Right lobe of liver (tissue), 6 donors: Measurements from ENCODE around the gene CAPN2. TPM values are rescaled to one million over a fixed set of nuclear protein-coding genes. Genes with fewer than 3 reads are reported as not detected.

Experiments used
- ATAC-seq, 4 donors: fragments of 200-7000 bp; cut with Tn5 transposase; one replicate each; pipeline ENCODE4 v1.9.1; 2020; ENCODE audit warnings: mild to moderate bottlenecking in 4 of 4, moderate library complexity in 4 of 4
- DNase-seq, 3 donors: peaks; one replicate each; pipeline ENCODE4 v3.0.0-alpha.2; 2020
- H3K27ac ChIP-seq, 3 donors: fragments of 200-600 bp; one replicate each; pipeline ENCODE4 v1.8.0; 2022
- H3K27me3 ChIP-seq, 2 donors: fragments of 200-600 bp; one replicate each; pipeline ENCODE4 v1.8.0; 2022
- H3K36me3 ChIP-seq, 4 donors: fragments of 200-600 bp; sonication (generic) in 1 of 4; one replicate each; pipeline versions ENCODE4 v1.5.1 to v1.8.0; 2017 to 2022; ENCODE audit warnings: control low read depth in 1 of 4
- H3K4me1 ChIP-seq, 4 donors: fragments of 200-600 bp; sonication (generic) in 1 of 4; one replicate each; pipeline versions ENCODE4 v1.5.1 to v1.8.0; 2017 to 2022; ENCODE audit warnings: control low read depth in 1 of 4
- H3K4me3 ChIP-seq, 3 donors: fragments of 200-600 bp; one replicate each; pipeline ENCODE4 v1.8.0; 2022
- H3K9me3 ChIP-seq, 4 donors: fragments of 200-600 bp; sonication (generic) in 1 of 4; one replicate each; pipeline versions ENCODE4 v1.5.1 to v1.8.0; 2017 to 2022; ENCODE audit warnings: control low read depth in 1 of 4
- POLR2A ChIP-seq: fragments of 450-650 bp; IDR thresholded peaks from one replicate; pipeline ENCODE4 v1.6.1; 2017; ENCODE audit warnings: antibody characterized with exemption, mild to moderate bottlenecking
- WGBS: methylation state at CpG from one replicate; pipeline ENCODE4 v1.1.6; 2018; ENCODE audit warnings: low coverage, low lambda C conversion rate; ENCODE audit not compliant: insufficient coverage; ENCODE audit errors: missing lambda C conversion rate; 5-methylcytosine and 5-hydroxymethylcytosine counted together
- intact Hi-C, 2 donors: fragments of 100-400 bp; cut with DNase I; formaldehyde crosslinking; loops; one replicate each; pipeline versions ENCODE4 v1.11.2 to v1.14.1; 2022
- total RNA-seq, 6 experiments: library from RNA; depleted of rRNA in 2 of 6; stranded (reverse); fragments of >200 nt in 2 of 6; fragmentation: NEBNext Ultra II Directional in 3 of 6; extraction: Animal tissue kit (Norgen Biotek cat#: 25700) in 3 of 6; gene quantifications; one replicate each; pipeline versions ENCODE4 v1.1.0 to v1.2.4, GENCODE V29; 2016 to 2023
- TF ChIP-seq, protein P1 (sequence below), 4 donors: fragments of 200-600 bp in 3 of 4; fragments of 450-650 bp in 1 of 4; IDR thresholded peaks; one replicate each; pipeline versions ENCODE4 v1.5.1 to v1.8.0; 2016 to 2022; ENCODE audit warnings: antibody characterized with exemption in 4 of 4, mild to moderate bottlenecking in 2 of 4
- donor health status: DM: no; HTN: yes; CAD: no.
- donor health status: DM: no; HTN: no; CAD: no.
- donor health status: DM: no; HTN: no; CAD: no.
- donor health status: DM: no; HTN: yes; CAD: no.
- donor health status: DM: no; HTN: yes; CAD: no.

Gene CAPN2
- total RNA-seq, 6 experiments from 2014 or later, result 17.5 to 53.1 (median 33.1) TPM

GRCh38 chr1:223754681-223755431 is 42.5 kb downstream of the CAPN2 start:
- ATAC-seq (no peak), DNase-seq (no peak)
- H3K36me3 ChIP-seq, result peaks cover 0 to 7% (median 2%) of the 10 kb centered on the region in 4 donors
- H3K4me1 ChIP-seq, result peaks cover 0 to 6% (median 0%) of the 10 kb centered on the region in 4 donors
- no peaks in the 10 kb centered on the region for H3K27me3 ChIP-seq
- TF ChIP-seq, protein P1, sequence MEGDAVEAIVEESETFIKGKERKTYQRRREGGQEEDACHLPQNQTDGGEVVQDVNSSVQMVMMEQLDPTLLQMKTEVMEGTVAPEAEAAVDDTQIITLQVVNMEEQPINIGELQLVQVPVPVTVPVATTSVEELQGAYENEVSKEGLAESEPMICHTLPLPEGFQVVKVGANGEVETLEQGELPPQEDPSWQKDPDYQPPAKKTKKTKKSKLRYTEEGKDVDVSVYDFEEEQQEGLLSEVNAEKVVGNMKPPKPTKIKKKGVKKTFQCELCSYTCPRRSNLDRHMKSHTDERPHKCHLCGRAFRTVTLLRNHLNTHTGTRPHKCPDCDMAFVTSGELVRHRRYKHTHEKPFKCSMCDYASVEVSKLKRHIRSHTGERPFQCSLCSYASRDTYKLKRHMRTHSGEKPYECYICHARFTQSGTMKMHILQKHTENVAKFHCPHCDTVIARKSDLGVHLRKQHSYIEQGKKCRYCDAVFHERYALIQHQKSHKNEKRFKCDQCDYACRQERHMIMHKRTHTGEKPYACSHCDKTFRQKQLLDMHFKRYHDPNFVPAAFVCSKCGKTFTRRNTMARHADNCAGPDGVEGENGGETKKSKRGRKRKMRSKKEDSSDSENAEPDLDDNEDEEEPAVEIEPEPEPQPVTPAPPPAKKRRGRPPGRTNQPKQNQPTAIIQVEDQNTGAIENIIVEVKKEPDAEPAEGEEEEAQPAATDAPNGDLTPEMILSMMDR (IDR thresholded peaks at IDR 0.05), result no peak
- no peak for TF ChIP-seq POLR2A
- no peak overlapping the region for H3K4me3 ChIP-seq
- WGBS, result 97% methylated on average over 8 of the region's 17 CpGs
- H3K27ac ChIP-seq, result no peak overlapping the region
- intact Hi-C loops, result no loop called here
- H3K9me3 ChIP-seq, result no peaks in the 10 kb centered on the region

DNA sequence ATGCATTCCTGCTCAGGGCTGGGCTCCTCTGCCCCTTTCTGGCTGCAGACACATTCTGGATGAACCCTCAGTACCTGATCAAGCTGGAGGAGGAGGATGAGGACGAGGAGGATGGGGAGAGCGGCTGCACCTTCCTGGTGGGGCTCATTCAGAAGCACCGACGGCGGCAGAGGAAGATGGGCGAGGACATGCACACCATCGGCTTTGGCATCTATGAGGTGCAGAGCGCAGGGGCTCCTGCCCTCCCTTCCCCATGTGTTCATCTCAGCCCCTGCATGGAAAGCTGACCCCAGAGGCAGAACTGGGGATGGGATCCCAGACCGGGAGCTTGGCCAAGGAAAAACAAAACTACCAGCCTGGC is 43.1 kb downstream of the CAPN2 start:
- Histone ChIP-seq H3K27ac (no peak overlapping the region), H3K27me3 (no peaks in the 10 kb centered on the region), H3K36me3 (peaks cover 0 to 7% (median 2%) of the 10 kb centered on the region in 4 donors), H3K9me3 (no peaks in the 10 kb centered on the region), H3K4me1 (peaks cover 0 to 6% (median 0%) of the 10 kb centered on the region in 4 donors), H3K4me3 (no peak overlapping the region)
- TF ChIP-seq POLR2A, result no peak
- TF ChIP-seq, protein P1 (IDR thresholded peaks at IDR 0.05), result no peak
- intact Hi-C loops, result no loop called here
- ATAC-seq, result no peak
- 80% methylated on average over 1 of the region's 9 CpGs for WGBS
- DNase-seq, result no peak

GRCh38 chr1:223755992-223756775 is 43.8 kb downstream of the CAPN2 start:
- H3K36me3 ChIP-seq, result peaks cover 0 to 7% (median 2%) of the 10 kb centered on the region in 4 donors
- intact Hi-C loops, result no loop called here
- TF ChIP-seq POLR2A, result no peak
- TF ChIP-seq, protein P1 (IDR thresholded peaks at IDR 0.05), result no peak

DNA sequence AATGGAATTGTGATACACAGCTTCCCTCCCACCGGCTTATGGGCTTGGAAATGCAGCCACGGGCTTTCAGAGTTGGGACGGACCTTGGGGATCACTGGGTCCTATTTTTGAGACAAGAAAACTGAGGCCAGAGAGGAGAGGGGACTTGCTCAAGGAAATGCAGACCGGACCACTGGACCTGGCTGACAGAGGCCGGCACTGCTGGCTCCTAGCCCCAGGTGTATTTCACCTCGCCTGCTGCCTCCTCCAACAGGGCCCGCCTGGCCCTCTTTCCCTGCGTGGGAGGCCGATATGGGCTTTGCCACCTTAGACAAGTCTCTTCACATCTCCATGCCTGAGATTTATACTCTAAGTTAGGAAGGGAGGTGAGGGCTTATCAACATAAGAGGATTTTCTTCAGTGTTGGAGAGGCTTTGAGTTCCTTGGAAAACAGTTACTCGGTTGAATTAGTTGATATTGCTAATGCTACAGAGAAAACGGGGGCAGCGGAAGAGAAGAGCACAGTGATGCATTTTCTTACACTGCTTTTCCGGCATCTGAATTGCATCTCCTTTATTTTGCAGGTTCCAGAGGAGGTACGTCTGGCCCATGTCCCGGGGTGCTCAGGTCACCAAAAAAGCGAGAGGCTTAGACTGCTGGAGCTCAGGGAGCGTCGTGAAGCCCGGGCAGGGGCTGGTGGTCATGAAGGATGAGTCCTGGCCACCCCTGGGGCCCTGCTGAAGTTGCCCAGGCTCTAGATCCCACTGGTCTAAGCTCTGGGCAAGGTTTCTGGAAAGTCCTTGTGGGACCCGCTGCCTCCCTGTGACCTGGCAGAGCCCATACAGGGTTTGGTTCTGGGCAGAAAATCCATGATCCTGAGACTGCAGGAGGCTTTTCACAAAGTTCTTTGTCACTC is 44.7 kb downstream of the CAPN2 start:
- no peak for ATAC-seq

More at GRCh38 chr1:223755992-223756775, 43.8 kb downstream of the CAPN2 start:
- ATAC-seq (no peak), DNase-seq (no peak)
- WGBS, result 83% methylated on average over 1 of the region's 13 CpGs
- peaks cover 0 to 2% (median 0%) of the 10 kb centered on the region in 4 donors for H3K4me1 ChIP-seq
- no peak overlapping the region for H3K4me3 ChIP-seq
- H3K27me3 ChIP-seq, result no peaks in the 10 kb centered on the region
- H3K9me3 ChIP-seq, result no peaks in the 10 kb centered on the region
- no peak overlapping the region for H3K27ac ChIP-seq

More for the DNA sequence above, 44.7 kb downstream of the CAPN2 start:
- Histone ChIP-seq H3K4me3 (no peak overlapping the region), H3K36me3 (peaks cover 0 to 7% (median 2%) of the 10 kb centered on the region in 4 donors), H3K27me3 (no peaks in the 10 kb centered on the region), H3K27ac (no peak overlapping the region), H3K9me3 (no peaks in the 10 kb centered on the region), H3K4me1 (no peaks in the 10 kb centered on the region)
- DNase-seq, result no peak
- TF ChIP-seq, protein P1 (IDR thresholded peaks at IDR 0.05), result no peak
- TF ChIP-seq POLR2A, result no peak
- intact Hi-C loops, result no loop called here
- 93% methylated on average over 7 of the region's 20 CpGs for WGBS
